Tibial artery (tissue), 4 donors: Measurements from ENCODE around the gene NINJ1.
A peak's percentile ranks its signal among the peaks of the same experiment; 100 is the strongest.

Experiments
- DNase-seq, 2 donors: peaks; one replicate each; pipeline ENCODE4 v3.0.0-alpha.2; 2019
- H3K27ac ChIP-seq, 2 donors: fragments of 200-600 bp; sonication (generic) in 1 of 2; 1 replicate in 1 of 2; 2 replicates in 1 of 2; pipeline ENCODE4 v1.5.1; 2018 to 2019; ENCODE audit warnings: mild to moderate bottlenecking in 1 of 2
- H3K27me3 ChIP-seq, 2 donors: fragments of 200-600 bp; sonication (generic) in 1 of 2; one replicate each; pipeline versions ENCODE4 v1.5.1 to v1.6.0; 2016 to 2019
- H3K36me3 ChIP-seq, 3 donors: fragments of 200-600 bp; sonication (generic) in 2 of 3; one replicate each; pipeline ENCODE4 v1.5.1; 2016 to 2019; ENCODE audit warnings: mild to moderate bottlenecking in 2 of 3
- H3K4me1 ChIP-seq, 4 donors: fragments of 200-600 bp; sonication (generic) in 2 of 4; 1 replicate in 3 of 4; 2 replicates in 1 of 4; pipeline ENCODE4 v1.5.1; 2016 to 2019
- H3K4me3 ChIP-seq, 2 donors: fragments of 200-600 bp; sonication (generic) in 1 of 2; 1 replicate in 1 of 2; 2 replicates in 1 of 2; pipeline ENCODE4 v1.5.1; 2018 to 2019; ENCODE audit warnings: mild to moderate bottlenecking in 2 of 2
- H3K9me3 ChIP-seq, 3 donors: fragments of 200-600 bp; sonication (generic) in 1 of 3; one replicate each; pipeline ENCODE4 v1.5.1; 2016 to 2019
- intact Hi-C: fragments of 100-400 bp; cut with DNase I; formaldehyde crosslinking; loops from one replicate; pipeline ENCODE4 v1.15.0; 2023; ENCODE audit warnings: low total_unique reads
- TF ChIP-seq, protein P1 (sequence below), 2 experiments: fragments of 200-600 bp in 1 of 2; fragments of 450-650 bp in 1 of 2; IDR thresholded peaks; one replicate each; pipeline ENCODE4 v1.5.1; 2017 to 2019; ENCODE audit warnings: antibody characterized with exemption in 2 of 2, mild to moderate bottlenecking in 1 of 2, moderate library complexity in 1 of 2

Gene NINJ1

DNA sequence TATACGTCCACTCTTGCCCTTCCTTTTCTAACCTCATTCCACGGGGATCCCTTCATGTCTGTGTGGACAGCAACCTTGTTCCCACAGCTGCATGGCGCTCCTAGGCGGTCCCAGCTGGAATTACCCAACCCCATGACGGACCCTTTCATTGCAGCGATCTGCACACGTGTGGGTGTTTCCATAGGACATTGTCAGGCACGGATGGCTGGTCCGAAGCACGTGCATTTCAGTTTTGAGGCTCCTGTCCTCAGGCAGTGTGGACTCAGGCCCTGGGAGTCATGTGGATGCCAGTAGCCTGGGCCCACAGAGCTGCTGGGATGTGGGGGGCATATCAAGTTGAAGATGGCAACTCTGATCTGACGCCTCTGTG lies 23.1 kb downstream of the NINJ1 start:
- peaks cover 47 to 70% (median 67%) of the 10 kb centered on the region in 3 donors for H3K36me3 ChIP-seq
- intact Hi-C loops = no loop called here
- DNase-seq = peak; percentile 18 to 65
- TF ChIP-seq, protein P1, sequence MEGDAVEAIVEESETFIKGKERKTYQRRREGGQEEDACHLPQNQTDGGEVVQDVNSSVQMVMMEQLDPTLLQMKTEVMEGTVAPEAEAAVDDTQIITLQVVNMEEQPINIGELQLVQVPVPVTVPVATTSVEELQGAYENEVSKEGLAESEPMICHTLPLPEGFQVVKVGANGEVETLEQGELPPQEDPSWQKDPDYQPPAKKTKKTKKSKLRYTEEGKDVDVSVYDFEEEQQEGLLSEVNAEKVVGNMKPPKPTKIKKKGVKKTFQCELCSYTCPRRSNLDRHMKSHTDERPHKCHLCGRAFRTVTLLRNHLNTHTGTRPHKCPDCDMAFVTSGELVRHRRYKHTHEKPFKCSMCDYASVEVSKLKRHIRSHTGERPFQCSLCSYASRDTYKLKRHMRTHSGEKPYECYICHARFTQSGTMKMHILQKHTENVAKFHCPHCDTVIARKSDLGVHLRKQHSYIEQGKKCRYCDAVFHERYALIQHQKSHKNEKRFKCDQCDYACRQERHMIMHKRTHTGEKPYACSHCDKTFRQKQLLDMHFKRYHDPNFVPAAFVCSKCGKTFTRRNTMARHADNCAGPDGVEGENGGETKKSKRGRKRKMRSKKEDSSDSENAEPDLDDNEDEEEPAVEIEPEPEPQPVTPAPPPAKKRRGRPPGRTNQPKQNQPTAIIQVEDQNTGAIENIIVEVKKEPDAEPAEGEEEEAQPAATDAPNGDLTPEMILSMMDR (IDR thresholded peaks at IDR 0.05) = no peak
- no peak overlapping the region for H3K27ac ChIP-seq
- H3K4me1 ChIP-seq = peaks cover 0 to 29% (median 16%) of the 10 kb centered on the region in 4 donors
- no peaks in the 10 kb centered on the region for H3K27me3 ChIP-seq
- no peak overlapping the region for H3K4me3 ChIP-seq
- H3K9me3 ChIP-seq = no peaks in the 10 kb centered on the region

DNA sequence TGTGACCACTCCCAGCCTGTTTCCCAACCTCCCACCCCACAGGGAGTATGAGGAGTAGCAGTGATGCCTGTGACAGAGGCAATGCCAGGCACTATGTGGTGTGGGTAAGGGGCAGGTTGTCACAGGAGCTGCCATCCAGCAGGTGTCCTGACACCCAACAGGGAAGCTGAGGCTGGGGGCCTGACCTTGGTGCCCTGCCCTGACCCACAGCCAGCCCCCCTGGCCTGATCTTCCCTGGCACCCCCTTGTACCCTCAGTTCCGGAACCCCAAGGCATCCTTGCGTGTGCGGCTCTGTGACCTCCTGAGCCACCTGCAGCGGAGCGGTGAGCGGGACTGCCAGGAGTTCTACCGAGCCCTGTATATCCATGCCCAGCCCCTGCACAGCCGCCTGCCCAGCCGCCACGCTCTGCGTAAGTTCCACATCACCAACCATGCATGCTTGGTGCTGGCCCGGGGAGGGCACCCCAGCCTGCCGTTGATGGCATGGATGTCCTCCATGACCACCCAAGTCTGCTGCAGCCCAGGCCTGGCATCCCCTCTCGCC lies 23.7 kb downstream of the NINJ1 start:
- Histone ChIP-seq H3K9me3 (no peaks in the 10 kb centered on the region), H3K4me3 (no peak overlapping the region), H3K36me3 (peaks cover 47 to 70% (median 67%) of the 10 kb centered on the region in 3 donors), H3K4me1 (peaks cover 0 to 28% (median 11%) of the 10 kb centered on the region in 4 donors), H3K27me3 (no peaks in the 10 kb centered on the region), H3K27ac (no peak overlapping the region)
- TF ChIP-seq, protein P1 (IDR thresholded peaks at IDR 0.05) = no peak
- intact Hi-C loops = no loop called here
- DNase-seq = peak; percentile 20 to 62

DNA sequence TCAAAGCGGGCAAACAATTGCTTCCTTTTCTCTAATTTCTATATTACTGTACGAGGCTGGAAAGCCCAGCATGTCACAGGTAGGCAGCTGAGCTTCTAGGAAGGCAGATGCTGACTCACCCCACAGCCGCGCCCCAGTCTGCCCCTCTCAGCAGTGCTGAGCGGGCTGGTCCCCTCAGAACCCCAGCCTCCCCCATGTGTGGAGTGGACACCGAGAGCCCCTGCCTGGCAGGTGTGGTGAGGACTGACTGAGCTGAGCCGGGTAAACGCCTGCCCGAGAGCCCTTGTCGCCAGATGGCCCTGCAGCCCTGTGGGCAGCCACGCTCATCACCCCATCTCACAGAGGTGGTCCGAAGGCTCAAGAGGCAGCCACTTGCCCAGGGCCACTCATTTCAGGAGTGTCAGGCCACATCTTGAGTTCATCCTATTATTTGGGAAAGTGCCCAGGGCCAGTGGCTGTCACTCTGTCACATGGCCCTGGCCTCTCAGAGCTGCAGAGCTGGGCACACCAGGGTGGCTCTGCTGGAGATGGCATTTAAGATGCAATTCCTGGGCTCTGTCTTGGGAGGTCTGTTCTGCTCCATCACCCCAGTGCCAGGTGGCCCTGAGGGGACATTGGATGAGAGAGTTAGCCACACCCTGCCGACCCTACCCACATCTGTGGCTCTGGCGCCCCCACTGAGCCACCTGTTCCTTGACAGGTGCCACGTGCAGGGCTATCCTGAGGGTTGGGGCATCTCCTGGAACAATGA lies 25.6 kb downstream of the NINJ1 start:
- peak; percentile 20 to 63 for DNase-seq

DNA sequence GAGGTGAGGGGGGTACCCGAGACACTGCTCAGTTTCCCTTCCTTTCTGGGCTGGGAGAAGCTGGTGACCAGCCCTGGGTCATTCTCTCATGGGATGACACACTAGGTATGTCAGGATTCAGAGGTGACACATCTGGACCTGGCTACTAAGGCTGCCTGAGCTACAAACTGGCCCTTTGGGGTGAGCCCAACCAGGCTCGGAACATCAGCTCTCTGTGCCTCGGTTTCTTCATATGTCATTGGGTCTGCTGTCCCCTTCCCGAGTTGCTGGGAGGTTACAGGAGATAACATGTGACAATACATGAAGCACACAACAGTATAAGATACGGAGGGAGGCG lies 26.3 kb downstream of the NINJ1 start:
- H3K4me3 ChIP-seq = no peak overlapping the region
- no peak overlapping the region for H3K27ac ChIP-seq
- intact Hi-C loops = loop anchor here (10.0 kb wide), 1 partner anchor 103 kb away; no protein-coding TSS in a partner anchor
- H3K27me3 ChIP-seq = no peaks in the 10 kb centered on the region
- H3K36me3 ChIP-seq = peaks cover 36 to 51% (median 45%) of the 10 kb centered on the region in 3 donors
- no peaks in the 10 kb centered on the region for H3K9me3 ChIP-seq
- no peak for DNase-seq
- TF ChIP-seq, protein P1 (IDR thresholded peaks at IDR 0.05) = no peak
- peaks cover 0 to 22% (median 11%) of the 10 kb centered on the region in 4 donors for H3K4me1 ChIP-seq

More for the DNA sequence above, 25.6 kb downstream of the NINJ1 start:
- TF ChIP-seq, protein P1 (IDR thresholded peaks at IDR 0.05) = no peak
- no peaks in the 10 kb centered on the region for H3K27me3 ChIP-seq
- no peak overlapping the region for H3K27ac ChIP-seq
- H3K4me1 ChIP-seq = peaks cover 0 to 22% (median 11%) of the 10 kb centered on the region in 4 donors
- intact Hi-C loops = loop anchor here (10.0 kb wide), 1 partner anchor 104 kb away; no protein-coding TSS in a partner anchor
- H3K9me3 ChIP-seq = no peaks in the 10 kb centered on the region
- no peak overlapping the region for H3K4me3 ChIP-seq
- peaks cover 43 to 58% (median 52%) of the 10 kb centered on the region in 3 donors for H3K36me3 ChIP-seq

DNA sequence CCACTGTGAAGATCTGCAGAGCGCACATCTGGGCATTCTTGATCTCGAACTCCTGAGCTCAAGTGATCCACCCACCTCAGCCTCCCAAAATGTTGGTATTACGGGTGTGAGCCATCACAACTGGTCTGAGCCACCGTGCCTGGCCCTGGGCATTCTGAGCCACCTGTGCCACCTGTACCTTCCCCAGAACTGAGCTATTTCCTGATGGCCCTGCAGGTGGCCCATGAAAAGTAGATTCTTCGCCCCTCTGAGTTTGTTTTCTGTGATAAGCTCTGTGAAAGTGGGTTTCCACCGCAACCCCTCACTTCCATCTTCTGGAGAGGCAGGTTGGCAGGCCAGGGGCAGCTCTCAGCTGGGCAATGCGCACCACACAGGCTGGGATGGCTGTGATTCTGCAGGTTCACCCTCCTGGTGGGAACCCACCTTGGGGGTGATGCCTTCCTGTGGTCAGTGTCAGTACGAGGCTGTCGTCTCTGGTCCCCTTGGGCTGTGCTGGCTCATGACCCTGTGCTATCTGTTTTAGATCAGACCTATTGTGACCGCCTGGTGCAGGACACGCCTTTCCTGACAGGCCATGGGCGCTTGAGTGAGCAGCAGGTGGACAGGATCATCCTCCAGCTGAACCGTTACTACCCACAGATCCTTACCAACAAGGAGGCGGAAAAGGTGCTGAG lies 26.8 kb downstream of the NINJ1 start:
- TF ChIP-seq, protein P1 (IDR thresholded peaks at IDR 0.05) = no peak
- Histone ChIP-seq H3K27me3 (no peaks in the 10 kb centered on the region), H3K27ac (no peak overlapping the region), H3K36me3 (peaks cover 31 to 46% (median 40%) of the 10 kb centered on the region in 3 donors), H3K4me1 (peaks cover 0 to 22% (median 11%) of the 10 kb centered on the region in 4 donors), H3K9me3 (no peaks in the 10 kb centered on the region), H3K4me3 (no peak overlapping the region)
- peak; percentile 16 to 57 for DNase-seq
- intact Hi-C loops = loop anchor here (10.0 kb wide), 1 partner anchor 102 kb away; no protein-coding TSS in a partner anchor
